Skin epidermis (tissue), 12 donors: ENCODE data around the gene DHRS3.

Experiments
- H3K27ac ChIP-seq, 21 experiments: fragments of 200-600 bp; sonication (generic) in 11 of 21; one replicate each; pipeline ENCODE4 v1.5.0; 2020; ENCODE audit warnings: mild to moderate bottlenecking in 3 of 21, inconsistent platforms in 2 of 21, moderate library complexity in 2 of 21
- H3K4me3 ChIP-seq, 7 experiments: fragments of 200-600 bp; sonication (generic) in 2 of 7; one replicate each; pipeline ENCODE4 v1.5.0; 2020; ENCODE audit warnings: inconsistent platforms in 2 of 7, mild to moderate bottlenecking in 2 of 7, moderate library complexity in 1 of 7

Gene DHRS3

DNA sequence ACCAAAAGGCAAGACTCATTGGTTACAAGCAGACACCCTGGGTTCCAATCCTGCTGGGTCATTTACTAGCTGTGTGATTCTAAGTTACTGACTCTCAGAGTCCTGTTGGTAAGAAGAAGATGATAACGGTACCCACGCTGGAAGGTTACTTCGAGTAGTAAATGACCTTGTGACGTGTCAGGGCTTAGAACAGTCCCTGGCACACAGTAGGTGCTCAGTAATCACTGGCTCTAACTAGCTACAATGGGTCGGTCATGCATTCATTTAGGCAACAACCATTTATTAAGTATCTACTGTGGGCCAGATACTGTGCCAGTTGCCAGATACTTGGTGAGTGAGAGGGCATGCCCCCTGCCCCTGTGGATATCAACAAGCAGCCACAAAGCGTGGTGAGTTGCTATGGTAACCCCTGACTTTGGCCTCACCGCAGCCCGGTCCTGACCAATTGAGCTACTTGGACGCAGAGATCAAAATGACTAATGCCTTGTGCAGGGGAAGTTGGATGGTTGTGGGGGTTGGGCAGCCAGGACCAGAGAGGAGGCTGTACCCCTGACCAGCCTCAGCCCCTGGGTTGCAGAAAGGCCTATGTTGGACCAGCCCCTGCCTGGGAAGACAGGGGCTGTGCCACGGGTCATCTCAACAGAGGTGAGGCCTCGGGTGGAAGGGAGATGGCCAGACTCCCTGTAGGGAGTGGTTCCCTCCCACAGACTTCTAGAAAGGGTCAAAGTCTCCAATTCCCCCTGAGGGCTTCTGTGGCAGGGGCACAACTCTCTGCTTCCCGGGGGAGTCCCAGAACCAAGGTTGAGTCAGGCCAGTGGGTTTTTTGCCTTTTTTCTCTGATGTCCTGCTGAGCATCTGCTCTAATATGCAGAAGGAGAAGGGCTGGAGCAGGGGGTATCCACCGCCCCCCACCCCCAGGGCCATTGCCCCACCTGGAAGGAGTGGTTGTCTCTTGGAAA is 16.0 kb downstream of the DHRS3 start:
- Histone ChIP-seq H3K4me3 (no peak overlapping the region), H3K27ac (peak overlapping the region in 2 of 21 experiments; percentile 1 to 7)

GRCh38 chr1:12600880-12601633 is 17.0 kb downstream of the DHRS3 start:
- H3K27ac ChIP-seq = peak overlapping the region in 2 of 21 experiments; percentile 1 to 7

GRCh38 chr1:12600335-12600734 is 17.7 kb downstream of the DHRS3 start:
- H3K27ac ChIP-seq = peak overlapping the region in 1 of 21 experiments; percentile 16
- H3K4me3 ChIP-seq = no peak overlapping the region

More at GRCh38 chr1:12600880-12601633, 17.0 kb downstream of the DHRS3 start:
- H3K4me3 ChIP-seq = no peak overlapping the region

GRCh38 chr1:12599657-12600056 is 18.4 kb downstream of the DHRS3 start:
- H3K27ac ChIP-seq = no peak overlapping the region

GRCh38 chr1:12598974-12599373 is 19.0 kb downstream of the DHRS3 start:
- Histone ChIP-seq H3K4me3 (no peak overlapping the region), H3K27ac (peak overlapping the region in 1 of 21 experiments; percentile 15)

More at GRCh38 chr1:12599657-12600056, 18.4 kb downstream of the DHRS3 start:
- H3K4me3 ChIP-seq = no peak overlapping the region

GRCh38 chr1:12597792-12598191 is 20.2 kb downstream of the DHRS3 start:
- Histone ChIP-seq H3K27ac (peak overlapping the region in 3 of 21 experiments; percentile 18 to 73 (median 26)), H3K4me3 (no peak overlapping the region)

GRCh38 chr1:12596007-12596821 is 21.8 kb downstream of the DHRS3 start:
- Histone ChIP-seq H3K4me3 (peak overlapping the region; percentile 10 to 30 (median 22)), H3K27ac (peak overlapping the region in 17 of 21 experiments; percentile 31 to 85 (median 70))

DNA sequence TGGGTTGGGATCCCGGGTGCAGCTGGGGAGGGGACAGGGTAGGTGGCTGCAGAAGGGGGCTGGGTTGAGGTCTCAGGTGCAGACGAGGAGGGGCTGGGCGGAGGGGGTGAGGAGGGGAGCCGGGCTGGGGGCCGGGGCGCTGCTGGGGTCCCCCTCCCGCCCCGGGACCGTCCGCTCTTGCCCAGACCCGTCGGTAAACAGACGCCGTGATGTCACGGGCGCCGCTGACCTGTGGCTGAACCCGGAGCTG is 22.3 kb downstream of the DHRS3 start:
- H3K4me3 ChIP-seq = peak overlapping the region; percentile 10 to 30 (median 22)
- peak overlapping the region in 15 of 21 experiments; percentile 31 to 85 (median 70) for H3K27ac ChIP-seq

- peak overlapping the region in 17 of 21 experiments; percentile 13 to 85 (median 70) for H3K27ac ChIP-seq
- peak overlapping the region; percentile 10 to 30 (median 22) for H3K4me3 ChIP-seq
Measured at GRCh38 chr1:12594966-12595756, 22.8 kb downstream of the DHRS3 start.

- H3K4me3 ChIP-seq = peak overlapping the region in 1 of 7 experiments; percentile 28
- peak overlapping the region in 8 of 21 experiments; percentile 20 to 85 (median 74) for H3K27ac ChIP-seq
Measured at GRCh38 chr1:12594490-12594889, 23.5 kb downstream of the DHRS3 start.

- peak overlapping the region in 6 of 21 experiments; percentile 9 to 85 (median 56) for H3K27ac ChIP-seq
Measured at GRCh38 chr1:12593621-12594066, 24.4 kb downstream of the DHRS3 start.

GRCh38 chr1:12592496-12592895 is 25.5 kb downstream of the DHRS3 start:
- H3K27ac ChIP-seq = peak overlapping the region in 9 of 21 experiments; percentile 2 to 85 (median 64)

More at GRCh38 chr1:12593621-12594066, 24.4 kb downstream of the DHRS3 start:
- H3K4me3 ChIP-seq = no peak overlapping the region

GRCh38 chr1:12591267-12591938 is 26.6 kb downstream of the DHRS3 start:
- H3K27ac ChIP-seq = peak overlapping the region in 8 of 21 experiments; percentile 2 to 85 (median 58)
- no peak overlapping the region for H3K4me3 ChIP-seq

More at GRCh38 chr1:12592496-12592895, 25.5 kb downstream of the DHRS3 start:
- no peak overlapping the region for H3K4me3 ChIP-seq

- Histone ChIP-seq H3K4me3 (no peak overlapping the region), H3K27ac (no peak overlapping the region)
Measured at GRCh38 chr1:12588695-12589094, 29.3 kb downstream of the DHRS3 start.

- no peak overlapping the region for H3K27ac ChIP-seq
- H3K4me3 ChIP-seq = no peak overlapping the region
Measured at GRCh38 chr1:12587981-12588640, 29.9 kb downstream of the DHRS3 start.

- no peak overlapping the region for H3K4me3 ChIP-seq
- H3K27ac ChIP-seq = peak overlapping the region in 1 of 21 experiments; percentile 14
Measured at GRCh38 chr1:12585951-12586942, 31.8 kb downstream of the DHRS3 start.
